ENCODE data around the gene SLC25A14. TPM values are rescaled to one million over a fixed set of nuclear protein-coding genes. Genes with fewer than 3 reads are reported as not detected.

SLC25A14 gene
- total RNA-seq = 3.7 and 21.6 TPM in 2 replicates

GRCh38 chrX:130339408-130340222 is at the start of gene SLC25A14:
TSS of gene SLC25A14 (plus strand) at chrX:130339919. CDS start at chrX:130340279, 360 bp downstream.

GRCh38 chrX:130385520-130385919 is 45.8 kb downstream of the SLC25A14 start, which contains the start of gene GPR119:
TSS of gene GPR119 (minus strand) at chrX:130385674. CDS start at chrX:130385447, 227 bp downstream.

GRCh38 chrX:130401415-130402207 is 61.9 kb downstream of the SLC25A14 start, which contains the start of gene RBMX2:
TSS of gene RBMX2 (plus strand) at chrX:130401987. CDS start at chrX:130402033, 46 bp downstream.

Other genes starting within 250 kb of the SLC25A14 start
- 18.3 and 19.6 TPM in 2 replicates for gene ELF4, start 229.4 kb upstream of the SLC25A14 start, total RNA-seq
- 17.9 and 29.4 TPM in 2 replicates for gene AIFM1, start 174.1 kb upstream of the SLC25A14 start, total RNA-seq
- gene RAB33A, start 168.0 kb upstream of the SLC25A14 start, total RNA-seq = 4.8 and 8.1 TPM in 2 replicates
- gene ZNF280C, start 71.0 kb upstream of the SLC25A14 start, total RNA-seq = 4.0 and 5.0 TPM in 2 replicates
- not detected in 2 replicates for gene GPR119, start 45.8 kb downstream of the SLC25A14 start, total RNA-seq
- 16.4 and 18.6 TPM in 2 replicates for gene RBMX2, start 62.1 kb downstream of the SLC25A14 start, total RNA-seq